ENCODE results near the gene LACRT.

- TF ChIP-seq, protein P1, sequence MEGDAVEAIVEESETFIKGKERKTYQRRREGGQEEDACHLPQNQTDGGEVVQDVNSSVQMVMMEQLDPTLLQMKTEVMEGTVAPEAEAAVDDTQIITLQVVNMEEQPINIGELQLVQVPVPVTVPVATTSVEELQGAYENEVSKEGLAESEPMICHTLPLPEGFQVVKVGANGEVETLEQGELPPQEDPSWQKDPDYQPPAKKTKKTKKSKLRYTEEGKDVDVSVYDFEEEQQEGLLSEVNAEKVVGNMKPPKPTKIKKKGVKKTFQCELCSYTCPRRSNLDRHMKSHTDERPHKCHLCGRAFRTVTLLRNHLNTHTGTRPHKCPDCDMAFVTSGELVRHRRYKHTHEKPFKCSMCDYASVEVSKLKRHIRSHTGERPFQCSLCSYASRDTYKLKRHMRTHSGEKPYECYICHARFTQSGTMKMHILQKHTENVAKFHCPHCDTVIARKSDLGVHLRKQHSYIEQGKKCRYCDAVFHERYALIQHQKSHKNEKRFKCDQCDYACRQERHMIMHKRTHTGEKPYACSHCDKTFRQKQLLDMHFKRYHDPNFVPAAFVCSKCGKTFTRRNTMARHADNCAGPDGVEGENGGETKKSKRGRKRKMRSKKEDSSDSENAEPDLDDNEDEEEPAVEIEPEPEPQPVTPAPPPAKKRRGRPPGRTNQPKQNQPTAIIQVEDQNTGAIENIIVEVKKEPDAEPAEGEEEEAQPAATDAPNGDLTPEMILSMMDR (IDR thresholded peaks at IDR 0.05; ENCODE audit: control extremely low read depth in 1 of 3, insufficient read depth in 1 of 3, low read depth in 1 of 3, low read length in 3 of 3) = no peak
- TF ChIP-seq ATF3 (IDR thresholded peaks at IDR 0.05; ENCODE audit: insufficient read depth, low read depth, low read length) (no peak), JUND (IDR thresholded peaks at IDR 0.05; ENCODE audit: low read length) (no peak), BACH1 (IDR thresholded peaks at IDR 0.05; ENCODE audit: low read length) (no peak), GABPA (IDR thresholded peaks at IDR 0.05; ENCODE audit: borderline replicate concordance, insufficient read depth, low read length) (no peak), JUN (IDR thresholded peaks at IDR 0.05; ENCODE audit: low read depth, low read length) (no peak), KDM5A (IDR thresholded peaks at IDR 0.05; ENCODE audit: low read length) (no peak), HDAC6 (IDR thresholded peaks at IDR 0.05; ENCODE audit: low read depth, low read length) (no peak), EGR1 (IDR thresholded peaks at IDR 0.05; ENCODE audit: borderline replicate concordance, low read depth, low read length) (no peak), RXRA (IDR thresholded peaks at IDR 0.05; ENCODE audit: insufficient read depth, low read depth, low read length) (no peak), EP300 (IDR thresholded peaks at IDR 0.05; ENCODE audit: borderline replicate concordance in 1 of 2, low read depth in 2 of 2, low read length in 2 of 2) (no peak), HDAC2 (IDR thresholded peaks at IDR 0.05; ENCODE audit: borderline replicate concordance in 1 of 2, low read depth in 2 of 2, low read length in 2 of 2) (no peak)
Observed at GRCh38 chr12:54584128-54584527, 50.6 kb downstream of the LACRT start.

All from H1 (cell line).